WTC11 (cell line): Measurements from ENCODE around the gene MKS1. TPM values are rescaled to one million over a fixed set of nuclear protein-coding genes. Genes with fewer than 3 reads are reported as not detected.

ENCODE experiments used
- ATAC-seq: fragments of 200-7000 bp; cut with Tn5 transposase; 2 replicates; pipeline ENCODE4 v1.10.0; 2021; ENCODE audit warnings: mild to moderate bottlenecking, moderate library complexity
- CTCF ChIA-PET: fragments of 300-600 bp; sonication (Branson Sonifier 250); formaldehyde crosslinking; loops from one replicate; lab custom pipeline; 2021; ENCODE audit warnings: antibody characterized with exemption; lab: Charles Lee
- POLR2A ChIA-PET: fragments of 350-600 bp; sonication (Branson Sonifier 250); formaldehyde crosslinking; loops from one replicate; lab custom pipeline; 2021; ENCODE audit warnings: antibody characterized with exemption; lab: Charles Lee
- DNase-seq: peaks from one replicate; pipeline ENCODE4 v3.0.0; 2021; ENCODE audit warnings: low spot score
- H3K27ac Mint-ChIP-seq: 2 replicates; pipeline ENCODE4 v1.8.0; 2021; ENCODE audit warnings: mixed read lengths
- H3K27me3 Mint-ChIP-seq: 2 replicates; pipeline ENCODE4 v1.8.0; 2021; ENCODE audit warnings: low read depth, mild to moderate bottlenecking, moderate library complexity, mixed read lengths
- H3K36me3 Mint-ChIP-seq: 2 replicates; pipeline ENCODE4 v1.8.0; 2021; ENCODE audit warnings: mixed read lengths
- H3K4me1 Mint-ChIP-seq: 2 replicates; pipeline ENCODE4 v1.8.0; 2022; ENCODE audit warnings: mixed read lengths
- H3K4me3 Mint-ChIP-seq: 2 replicates; pipeline ENCODE4 v1.8.0; 2021; ENCODE audit warnings: mild to moderate bottlenecking, moderate library complexity, mixed read lengths
- H3K9me3 Mint-ChIP-seq: 2 replicates; pipeline ENCODE4 v1.8.0; 2021; ENCODE audit warnings: mixed read lengths
- CBFB ChIP-seq: sonication (generic); formaldehyde crosslinking; IDR thresholded peaks from 2 replicates; pipeline ENCODE4 v1.8.1; 2022; ENCODE audit warnings: mild to moderate bottlenecking, low read depth, missing genetic modification reagents
- CREM ChIP-seq: sonication (generic); formaldehyde crosslinking; IDR thresholded peaks from 2 replicates; pipeline ENCODE4 v1.8.1; 2022; ENCODE audit warnings: mild to moderate bottlenecking, missing genetic modification reagents, moderate library complexity
- JAZF1 ChIP-seq: fragments of 250-450 bp; sonication (Bioruptor Pico); IDR thresholded peaks from 2 replicates; pipeline ENCODE4 v1.9.0; 2021; ENCODE audit warnings: moderate library complexity, mild to moderate bottlenecking, inconsistent platforms
- NFE2L1 ChIP-seq: sonication (generic); formaldehyde crosslinking; IDR thresholded peaks from 2 replicates; pipeline ENCODE4 v1.8.1; 2023; ENCODE audit warnings: missing genetic modification reagents
- NFYB ChIP-seq: sonication (generic); formaldehyde crosslinking; conservative IDR thresholded peaks from 2 replicates; pipeline ENCODE4 v1.8.0; 2022; ENCODE audit warnings: low read depth, missing genetic modification reagents
- NR1H2 ChIP-seq: sonication (generic); formaldehyde crosslinking; IDR thresholded peaks from 2 replicates; pipeline ENCODE4 v1.9.0; 2021; ENCODE audit warnings: mild to moderate bottlenecking, moderate library complexity, missing genetic modification reagents
- OVOL2 ChIP-seq: fragments of 250-450 bp; sonication (Bioruptor Pico); IDR thresholded peaks from 2 replicates; pipeline ENCODE4 v1.9.0; 2021; ENCODE audit warnings: mild to moderate bottlenecking, borderline replicate concordance
- ZBTB21 ChIP-seq: sonication (generic); formaldehyde crosslinking; IDR thresholded peaks from 2 replicates; pipeline ENCODE4 v1.8.1; 2023; ENCODE audit warnings: mild to moderate bottlenecking, missing genetic modification reagents, borderline replicate concordance
- ZNF138 ChIP-seq: sonication (generic); formaldehyde crosslinking; conservative IDR thresholded peaks from 2 replicates; pipeline ENCODE4 v1.8.1; 2022; ENCODE audit warnings: mild to moderate bottlenecking, moderate library complexity, missing genetic modification reagents
- ZNF232 ChIP-seq: sonication (generic); formaldehyde crosslinking; IDR thresholded peaks from 2 replicates; pipeline ENCODE4 v1.8.0; 2022; ENCODE audit warnings: mild to moderate bottlenecking, missing genetic modification reagents
- total RNA-seq: library from RNA; stranded (reverse); gene quantifications from 3 replicates; pipeline ENCODE4 v1.2.3, GENCODE V29; 2021
- TF ChIP-seq, protein P1 (sequence below): sonication (generic); formaldehyde crosslinking; IDR thresholded peaks from 2 replicates; pipeline ENCODE4 v1.8.0; 2022; ENCODE audit warnings: mild to moderate bottlenecking, missing genetic modification reagents
- TF ChIP-seq, protein P2 (sequence below): sonication (generic); formaldehyde crosslinking; IDR thresholded peaks from 2 replicates; pipeline ENCODE4 v1.8.1; 2023; ENCODE audit warnings: mild to moderate bottlenecking, missing genetic modification reagents, borderline replicate concordance
- TF ChIP-seq, protein P3 (sequence below): sonication (generic); formaldehyde crosslinking; IDR thresholded peaks from 2 replicates; pipeline ENCODE4 v1.8.1; 2023; ENCODE audit warnings: mild to moderate bottlenecking, missing genetic modification reagents
- TF ChIP-seq, protein P4 (sequence below): sonication (generic); formaldehyde crosslinking; IDR thresholded peaks from 2 replicates; pipeline ENCODE4 v1.8.1; 2022; ENCODE audit warnings: missing genetic modification reagents, borderline replicate concordance
- TF ChIP-seq, protein P5 (sequence below): fragments of 200-600 bp; IDR thresholded peaks from 2 replicates; pipeline ENCODE4 v1.8.0; 2022; ENCODE audit warnings: antibody characterized with exemption

The MKS1 gene
- total RNA-seq, 1 experiment from 2014 or later: 24.2 TPM

GRCh38 chr17:58224315-58224714, 5.3 kb upstream of the MKS1 start (continued):
- TF ChIP-seq OVOL2 (CRISPR knock-in tag) (no peak), JAZF1 (no peak)
- TF ChIP-seq, protein P1, sequence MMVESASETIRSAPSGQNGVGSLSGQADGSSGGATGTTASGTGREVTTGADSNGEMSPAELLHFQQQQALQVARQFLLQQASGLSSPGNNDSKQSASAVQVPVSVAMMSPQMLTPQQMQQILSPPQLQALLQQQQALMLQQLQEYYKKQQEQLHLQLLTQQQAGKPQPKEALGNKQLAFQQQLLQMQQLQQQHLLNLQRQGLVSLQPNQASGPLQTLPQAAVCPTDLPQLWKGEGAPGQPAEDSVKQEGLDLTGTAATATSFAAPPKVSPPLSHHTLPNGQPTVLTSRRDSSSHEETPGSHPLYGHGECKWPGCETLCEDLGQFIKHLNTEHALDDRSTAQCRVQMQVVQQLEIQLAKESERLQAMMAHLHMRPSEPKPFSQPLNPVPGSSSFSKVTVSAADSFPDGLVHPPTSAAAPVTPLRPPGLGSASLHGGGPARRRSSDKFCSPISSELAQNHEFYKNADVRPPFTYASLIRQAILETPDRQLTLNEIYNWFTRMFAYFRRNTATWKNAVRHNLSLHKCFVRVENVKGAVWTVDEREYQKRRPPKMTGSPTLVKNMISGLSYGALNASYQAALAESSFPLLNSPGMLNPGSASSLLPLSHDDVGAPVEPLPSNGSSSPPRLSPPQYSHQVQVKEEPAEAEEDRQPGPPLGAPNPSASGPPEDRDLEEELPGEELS (CRISPR knock-in tag): no peak
- TF ChIP-seq, all 79 proteins: peak for 0

DNA sequence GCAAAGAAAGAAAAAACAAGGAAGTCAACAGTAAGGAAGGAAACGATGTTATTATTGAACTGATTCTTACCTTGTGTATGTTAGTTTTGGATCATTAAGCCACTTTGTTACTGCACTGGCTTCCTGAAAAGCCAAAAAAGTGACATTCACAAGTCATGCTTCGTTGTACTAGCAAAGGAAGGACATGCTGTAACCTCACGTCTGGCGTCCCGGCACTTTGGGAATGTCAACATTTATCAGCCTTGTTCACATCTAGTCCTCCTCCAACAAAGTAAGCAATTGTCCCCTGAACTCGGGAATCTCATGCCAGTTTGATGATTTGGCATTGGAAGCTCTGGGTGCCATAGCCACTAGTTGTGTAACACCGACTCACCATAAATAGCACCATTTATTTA, 731 bp upstream of the MKS1 start:
- ATAC-seq: no peak
- POLR2A ChIA-PET: interaction anchor here (0.7 to 1.2 kb wide), 2 partner anchors 9 to 198 kb away, joined by 5 to 7 read pairs; partner anchors contain the start of gene RNF43
- peaks cover 34% of the 10 kb centered on the region for H3K27me3 Mint-ChIP-seq

GRCh38 chr17:58217766-58218165, 1.3 kb downstream of the MKS1 start:
- H3K4me3 Mint-ChIP-seq: peak overlapping the region; percentile 93
- peaks cover 9% of the 10 kb centered on the region for H3K4me1 Mint-ChIP-seq
- ATAC-seq (no peak), DNase-seq (no peak)
- TF ChIP-seq ZBTB21 (no peak), NR1H2 (CRISPR knock-in tag) (no peak), ZNF232 (CRISPR knock-in tag) (no peak), CREM (CRISPR knock-in tag) (no peak), NFYB (CRISPR knock-in tag) (no peak)
- TF ChIP-seq, protein P2, sequence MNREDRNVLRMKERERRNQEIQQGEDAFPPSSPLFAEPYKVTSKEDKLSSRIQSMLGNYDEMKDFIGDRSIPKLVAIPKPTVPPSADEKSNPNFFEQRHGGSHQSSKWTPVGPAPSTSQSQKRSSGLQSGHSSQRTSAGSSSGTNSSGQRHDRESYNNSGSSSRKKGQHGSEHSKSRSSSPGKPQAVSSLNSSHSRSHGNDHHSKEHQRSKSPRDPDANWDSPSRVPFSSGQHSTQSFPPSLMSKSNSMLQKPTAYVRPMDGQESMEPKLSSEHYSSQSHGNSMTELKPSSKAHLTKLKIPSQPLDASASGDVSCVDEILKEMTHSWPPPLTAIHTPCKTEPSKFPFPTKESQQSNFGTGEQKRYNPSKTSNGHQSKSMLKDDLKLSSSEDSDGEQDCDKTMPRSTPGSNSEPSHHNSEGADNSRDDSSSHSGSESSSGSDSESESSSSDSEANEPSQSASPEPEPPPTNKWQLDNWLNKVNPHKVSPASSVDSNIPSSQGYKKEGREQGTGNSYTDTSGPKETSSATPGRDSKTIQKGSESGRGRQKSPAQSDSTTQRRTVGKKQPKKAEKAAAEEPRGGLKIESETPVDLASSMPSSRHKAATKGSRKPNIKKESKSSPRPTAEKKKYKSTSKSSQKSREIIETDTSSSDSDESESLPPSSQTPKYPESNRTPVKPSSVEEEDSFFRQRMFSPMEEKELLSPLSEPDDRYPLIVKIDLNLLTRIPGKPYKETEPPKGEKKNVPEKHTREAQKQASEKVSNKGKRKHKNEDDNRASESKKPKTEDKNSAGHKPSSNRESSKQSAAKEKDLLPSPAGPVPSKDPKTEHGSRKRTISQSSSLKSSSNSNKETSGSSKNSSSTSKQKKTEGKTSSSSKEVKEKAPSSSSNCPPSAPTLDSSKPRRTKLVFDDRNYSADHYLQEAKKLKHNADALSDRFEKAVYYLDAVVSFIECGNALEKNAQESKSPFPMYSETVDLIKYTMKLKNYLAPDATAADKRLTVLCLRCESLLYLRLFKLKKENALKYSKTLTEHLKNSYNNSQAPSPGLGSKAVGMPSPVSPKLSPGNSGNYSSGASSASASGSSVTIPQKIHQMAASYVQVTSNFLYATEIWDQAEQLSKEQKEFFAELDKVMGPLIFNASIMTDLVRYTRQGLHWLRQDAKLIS (CRISPR knock-in tag): no peak
- TF ChIP-seq, protein P3, sequence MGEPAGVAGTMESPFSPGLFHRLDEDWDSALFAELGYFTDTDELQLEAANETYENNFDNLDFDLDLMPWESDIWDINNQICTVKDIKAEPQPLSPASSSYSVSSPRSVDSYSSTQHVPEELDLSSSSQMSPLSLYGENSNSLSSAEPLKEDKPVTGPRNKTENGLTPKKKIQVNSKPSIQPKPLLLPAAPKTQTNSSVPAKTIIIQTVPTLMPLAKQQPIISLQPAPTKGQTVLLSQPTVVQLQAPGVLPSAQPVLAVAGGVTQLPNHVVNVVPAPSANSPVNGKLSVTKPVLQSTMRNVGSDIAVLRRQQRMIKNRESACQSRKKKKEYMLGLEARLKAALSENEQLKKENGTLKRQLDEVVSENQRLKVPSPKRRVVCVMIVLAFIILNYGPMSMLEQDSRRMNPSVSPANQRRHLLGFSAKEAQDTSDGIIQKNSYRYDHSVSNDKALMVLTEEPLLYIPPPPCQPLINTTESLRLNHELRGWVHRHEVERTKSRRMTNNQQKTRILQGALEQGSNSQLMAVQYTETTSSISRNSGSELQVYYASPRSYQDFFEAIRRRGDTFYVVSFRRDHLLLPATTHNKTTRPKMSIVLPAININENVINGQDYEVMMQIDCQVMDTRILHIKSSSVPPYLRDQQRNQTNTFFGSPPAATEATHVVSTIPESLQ (CRISPR knock-in tag): no peak
- TF ChIP-seq, protein P4, sequence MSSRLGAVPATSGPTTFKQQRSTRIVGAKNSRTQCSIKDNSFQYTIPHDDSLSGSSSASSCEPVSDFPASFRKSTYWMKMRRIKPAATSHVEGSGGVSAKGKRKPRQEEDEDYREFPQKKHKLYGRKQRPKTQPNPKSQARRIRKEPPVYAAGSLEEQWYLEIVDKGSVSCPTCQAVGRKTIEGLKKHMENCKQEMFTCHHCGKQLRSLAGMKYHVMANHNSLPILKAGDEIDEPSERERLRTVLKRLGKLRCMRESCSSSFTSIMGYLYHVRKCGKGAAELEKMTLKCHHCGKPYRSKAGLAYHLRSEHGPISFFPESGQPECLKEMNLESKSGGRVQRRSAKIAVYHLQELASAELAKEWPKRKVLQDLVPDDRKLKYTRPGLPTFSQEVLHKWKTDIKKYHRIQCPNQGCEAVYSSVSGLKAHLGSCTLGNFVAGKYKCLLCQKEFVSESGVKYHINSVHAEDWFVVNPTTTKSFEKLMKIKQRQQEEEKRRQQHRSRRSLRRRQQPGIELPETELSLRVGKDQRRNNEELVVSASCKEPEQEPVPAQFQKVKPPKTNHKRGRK (CRISPR knock-in tag): no peak
- TF ChIP-seq, protein P5, sequence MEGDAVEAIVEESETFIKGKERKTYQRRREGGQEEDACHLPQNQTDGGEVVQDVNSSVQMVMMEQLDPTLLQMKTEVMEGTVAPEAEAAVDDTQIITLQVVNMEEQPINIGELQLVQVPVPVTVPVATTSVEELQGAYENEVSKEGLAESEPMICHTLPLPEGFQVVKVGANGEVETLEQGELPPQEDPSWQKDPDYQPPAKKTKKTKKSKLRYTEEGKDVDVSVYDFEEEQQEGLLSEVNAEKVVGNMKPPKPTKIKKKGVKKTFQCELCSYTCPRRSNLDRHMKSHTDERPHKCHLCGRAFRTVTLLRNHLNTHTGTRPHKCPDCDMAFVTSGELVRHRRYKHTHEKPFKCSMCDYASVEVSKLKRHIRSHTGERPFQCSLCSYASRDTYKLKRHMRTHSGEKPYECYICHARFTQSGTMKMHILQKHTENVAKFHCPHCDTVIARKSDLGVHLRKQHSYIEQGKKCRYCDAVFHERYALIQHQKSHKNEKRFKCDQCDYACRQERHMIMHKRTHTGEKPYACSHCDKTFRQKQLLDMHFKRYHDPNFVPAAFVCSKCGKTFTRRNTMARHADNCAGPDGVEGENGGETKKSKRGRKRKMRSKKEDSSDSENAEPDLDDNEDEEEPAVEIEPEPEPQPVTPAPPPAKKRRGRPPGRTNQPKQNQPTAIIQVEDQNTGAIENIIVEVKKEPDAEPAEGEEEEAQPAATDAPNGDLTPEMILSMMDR: no peak
- H3K27me3 Mint-ChIP-seq: peaks cover 25% of the 10 kb centered on the region
- no peak overlapping the region for H3K27ac Mint-ChIP-seq
- ChIA-PET CTCF (interaction anchor here (0.6 to 3.0 kb wide), 3 partner anchors 17 to 190 kb away, joined by 3 to 29 read pairs (median 3); no protein-coding TSS in a partner anchor), POLR2A (no interaction called here)
- H3K9me3 Mint-ChIP-seq: no peaks in the 10 kb centered on the region
- H3K36me3 Mint-ChIP-seq: no peaks in the 10 kb centered on the region; the same call in 1 of the 2 replicates

More for the DNA sequence above, 731 bp upstream of the MKS1 start:
- CTCF ChIA-PET: interaction anchor here (0.5 to 3.0 kb wide), 19 partner anchors 8 to 256 kb away, joined by 3 to 29 read pairs (median 5); partner anchors contain the start of gene LPO
- TF ChIP-seq ZNF138 (CRISPR knock-in tag) (no peak), NFE2L1 (CRISPR knock-in tag) (no peak), CBFB (CRISPR knock-in tag) (no peak)
- TF ChIP-seq, all 79 proteins: peak for 0
- no peak overlapping the region for H3K27ac Mint-ChIP-seq
- no peaks in the 10 kb centered on the region for H3K9me3 Mint-ChIP-seq
- no peaks in the 10 kb centered on the region; the same call in 1 of the 2 replicates for H3K36me3 Mint-ChIP-seq
- H3K4me1 Mint-ChIP-seq: peaks cover 9% of the 10 kb centered on the region
- DNase-seq: no peak
- H3K4me3 Mint-ChIP-seq: peak overlapping the region; percentile 93
